Suprapubic skin (tissue), 4 donors: ENCODE data around the gene PRRT1.

Experiments
- EP300 ChIP-seq: sonication (generic); formaldehyde crosslinking; IDR thresholded peaks from one replicate; pipeline ENCODE4 v1.6.1; 2017; ENCODE audit warnings: antibody characterized with exemption
- POLR2A ChIP-seq, 2 donors: fragments of 450-650 bp; IDR thresholded peaks; one replicate each; pipeline ENCODE4 v1.6.1; 2017; ENCODE audit warnings: antibody characterized with exemption in 2 of 2, mild to moderate bottlenecking in 2 of 2, moderate library complexity in 2 of 2
- POLR2AphosphoS5 ChIP-seq, 3 donors: sonication (generic); formaldehyde crosslinking; IDR thresholded peaks; one replicate each; pipeline ENCODE4 v1.6.1; 2017; ENCODE audit warnings: antibody characterized with exemption in 3 of 3
- TF ChIP-seq, protein P1 (sequence below), 2 donors: fragments of 200-600 bp in 1 of 2; fragments of 450-650 bp in 1 of 2; sonication (generic) in 1 of 2; IDR thresholded peaks; one replicate each; pipeline ENCODE4 v1.5.1; 2016 to 2019; ENCODE audit warnings: antibody characterized with exemption in 2 of 2, mild to moderate bottlenecking in 1 of 2, moderate library complexity in 1 of 2

DNA sequence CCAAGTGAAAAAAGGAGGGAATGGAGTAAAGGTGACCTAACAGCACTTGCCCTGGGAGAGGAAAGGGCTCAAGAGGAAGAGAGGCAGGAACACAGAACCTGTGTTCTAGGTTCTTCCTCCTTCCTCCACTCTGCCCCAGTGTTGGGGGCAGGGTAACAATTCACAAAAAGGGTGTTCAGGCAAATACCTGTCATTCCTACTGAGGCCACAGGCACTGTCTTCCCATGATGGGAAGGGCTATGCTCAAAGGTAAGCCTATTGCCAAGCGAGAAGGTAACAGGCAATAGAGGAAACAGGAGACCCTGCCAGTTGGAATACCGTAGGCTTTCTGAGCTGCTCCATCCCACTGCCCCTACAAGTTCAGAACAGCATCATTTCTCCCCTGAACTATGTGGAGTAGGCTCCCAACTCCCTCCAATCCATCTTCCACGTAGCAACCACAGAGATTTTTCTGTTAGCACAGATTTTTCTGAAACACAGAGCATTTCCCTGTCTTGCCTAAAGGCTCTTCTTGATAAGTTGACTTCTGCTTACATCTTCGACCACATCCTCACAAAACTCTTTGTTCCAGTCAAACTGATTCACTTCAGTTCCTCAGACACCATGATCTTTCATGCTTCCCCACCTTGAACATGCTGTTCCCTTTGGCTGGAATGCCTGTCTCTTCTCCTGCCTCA lies 21.4 kb upstream of the PRRT1 start:
- TF ChIP-seq POLR2A (IDR thresholded peaks at IDR 0.05): no peak
- TF ChIP-seq, protein P1, sequence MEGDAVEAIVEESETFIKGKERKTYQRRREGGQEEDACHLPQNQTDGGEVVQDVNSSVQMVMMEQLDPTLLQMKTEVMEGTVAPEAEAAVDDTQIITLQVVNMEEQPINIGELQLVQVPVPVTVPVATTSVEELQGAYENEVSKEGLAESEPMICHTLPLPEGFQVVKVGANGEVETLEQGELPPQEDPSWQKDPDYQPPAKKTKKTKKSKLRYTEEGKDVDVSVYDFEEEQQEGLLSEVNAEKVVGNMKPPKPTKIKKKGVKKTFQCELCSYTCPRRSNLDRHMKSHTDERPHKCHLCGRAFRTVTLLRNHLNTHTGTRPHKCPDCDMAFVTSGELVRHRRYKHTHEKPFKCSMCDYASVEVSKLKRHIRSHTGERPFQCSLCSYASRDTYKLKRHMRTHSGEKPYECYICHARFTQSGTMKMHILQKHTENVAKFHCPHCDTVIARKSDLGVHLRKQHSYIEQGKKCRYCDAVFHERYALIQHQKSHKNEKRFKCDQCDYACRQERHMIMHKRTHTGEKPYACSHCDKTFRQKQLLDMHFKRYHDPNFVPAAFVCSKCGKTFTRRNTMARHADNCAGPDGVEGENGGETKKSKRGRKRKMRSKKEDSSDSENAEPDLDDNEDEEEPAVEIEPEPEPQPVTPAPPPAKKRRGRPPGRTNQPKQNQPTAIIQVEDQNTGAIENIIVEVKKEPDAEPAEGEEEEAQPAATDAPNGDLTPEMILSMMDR (IDR thresholded peaks at IDR 0.05): no peak
- no peak for TF ChIP-seq EP300
- no peak for TF ChIP-seq POLR2AphosphoS5 (IDR thresholded peaks at IDR 0.05)
